Measurements from ENCODE around the gene EBP. TPM values are rescaled to one million over a fixed set of nuclear protein-coding genes. Genes with fewer than 3 reads are reported as not detected.

The EBP gene
- total and polyA plus RNA-seq, 9 of the 15 experiments (the other 6 are each of a cell fraction or from before 2014, with no cell fraction given): 228 to 987 (median 274) TPM

DNA sequence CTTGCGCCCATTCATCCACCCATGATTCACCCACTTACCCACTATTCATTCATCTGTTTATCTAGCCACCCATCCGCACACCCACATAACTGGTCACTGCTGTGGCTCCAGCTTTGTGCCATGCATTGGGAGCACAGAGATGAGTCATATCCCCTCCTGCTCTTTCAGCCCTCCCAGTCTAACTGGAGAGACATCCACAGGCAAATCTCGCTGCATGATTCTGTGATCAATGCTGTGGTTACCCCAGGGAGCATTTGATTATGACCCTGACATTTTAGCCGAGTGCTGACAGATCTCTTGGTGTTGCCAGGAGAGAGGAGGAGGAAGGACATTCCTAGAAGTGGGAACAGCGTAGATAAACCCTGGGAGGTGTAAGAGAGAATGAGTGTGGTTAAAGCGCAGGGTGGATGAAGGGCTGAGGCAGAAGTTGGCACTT is 23.2 kb upstream of the EBP start:
- Histone ChIP-seq H3K79me2 (ENCODE audit: control insufficient read depth, insufficient read depth, low read length) (no peaks in the 10 kb centered on the region), H3K36me3 (ENCODE audit: control insufficient read depth, insufficient read depth, low read length) (no peaks in the 10 kb centered on the region), H3K4me1 (replicated peaks in 1 of 2; ENCODE audit: control insufficient read depth in 2 of 2, insufficient read depth in 2 of 2, low read length in 2 of 2) (peaks cover 6 to 8% of the 10 kb centered on the region in 2 experiments; a peak in 4 of 5 replicates), H4K20me1 (replicated peaks; ENCODE audit: control insufficient read depth, insufficient read depth, low read length) (no peaks in the 10 kb centered on the region), H3K27me3 (ENCODE audit: control insufficient read depth in 2 of 2, insufficient read depth in 2 of 2, low read length in 2 of 2) (no peaks in the 10 kb centered on the region), H3K9me1 (ENCODE audit: control insufficient read depth, insufficient read depth, low read length) (no peaks in the 10 kb centered on the region), H3K9me3 (replicated peaks; ENCODE audit: control insufficient read depth, insufficient read depth, low read depth, low read length) (no peaks in the 10 kb centered on the region), H3K4me2 (ENCODE audit: insufficient read depth, low read length) (no peak overlapping the region), H3K27ac (ENCODE audit: extremely low read depth, low read depth, low read length) (no peak overlapping the region), H3K4me3 (no peak overlapping the region), H3K9ac (ENCODE audit: insufficient read depth in 1 of 2, low read depth in 2 of 2, low read length in 2 of 2) (peak overlapping the region in 1 of 2 experiments; percentile 26; a peak in 1 of 4 replicates), H2AFZ (ENCODE audit: low read depth, low read length) (no peak overlapping the region)
- POLR2A ChIA-PET: interaction anchor here (1.0 kb wide), 1 partner anchor 11 kb away, joined by 4 read pairs; no protein-coding TSS in a partner anchor
- no TSS peak for BruUV-seq (replicated peaks)
- DNase-seq (ENCODE audit: extremely low read depth in 1 of 4, low spot score in 3 of 4) (peak in 1 of 4 experiments; percentile 38), FAIRE-seq (no peak), ATAC-seq (no peak)
- intact Hi-C loops (cut with micrococcal nuclease): loop anchor here (10.0 kb wide), 1 partner anchor 664 kb away; the partner anchor contains the start of gene ZNF81
- CTCF ChIA-PET (ENCODE audit: low intra/inter-chr PET ratio): no interaction called here
- TF ChIP-seq CBFA2T3 (IDR thresholded peaks at IDR 0.05): peak; percentile 59; the same call in 1 of the 2 replicates
- TF ChIP-seq JUND (IDR thresholded peaks at IDR 0.05; ENCODE audit: borderline replicate concordance, low read depth, low read length): peak; percentile 68
- TF ChIP-seq JUND (tag; IDR thresholded peaks at IDR 0.05; ENCODE audit: borderline replicate concordance, low read depth, low read length): no peak
- no peak for TF ChIP-seq MYNN (IDR thresholded peaks at IDR 0.05)
- TF ChIP-seq MYNN (CRISPR knock-in tag; IDR thresholded peaks at IDR 0.05): no peak
- TF ChIP-seq, protein P1, sequence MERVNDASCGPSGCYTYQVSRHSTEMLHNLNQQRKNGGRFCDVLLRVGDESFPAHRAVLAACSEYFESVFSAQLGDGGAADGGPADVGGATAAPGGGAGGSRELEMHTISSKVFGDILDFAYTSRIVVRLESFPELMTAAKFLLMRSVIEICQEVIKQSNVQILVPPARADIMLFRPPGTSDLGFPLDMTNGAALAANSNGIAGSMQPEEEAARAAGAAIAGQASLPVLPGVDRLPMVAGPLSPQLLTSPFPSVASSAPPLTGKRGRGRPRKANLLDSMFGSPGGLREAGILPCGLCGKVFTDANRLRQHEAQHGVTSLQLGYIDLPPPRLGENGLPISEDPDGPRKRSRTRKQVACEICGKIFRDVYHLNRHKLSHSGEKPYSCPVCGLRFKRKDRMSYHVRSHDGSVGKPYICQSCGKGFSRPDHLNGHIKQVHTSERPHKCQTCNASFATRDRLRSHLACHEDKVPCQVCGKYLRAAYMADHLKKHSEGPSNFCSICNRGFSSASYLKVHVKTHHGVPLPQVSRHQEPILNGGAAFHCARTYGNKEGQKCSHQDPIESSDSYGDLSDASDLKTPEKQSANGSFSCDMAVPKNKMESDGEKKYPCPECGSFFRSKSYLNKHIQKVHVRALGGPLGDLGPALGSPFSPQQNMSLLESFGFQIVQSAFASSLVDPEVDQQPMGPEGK (CRISPR knock-in tag; IDR thresholded peaks at IDR 0.05; ENCODE audit: borderline replicate concordance): no peak
- TF ChIP-seq NFE2 (IDR thresholded peaks at IDR 0.05; ENCODE audit: low read depth): no peak
- TF ChIP-seq ZNF282 (CRISPR knock-in tag; IDR thresholded peaks at IDR 0.05): no peak
- TF ChIP-seq HDAC1 (IDR thresholded peaks at IDR 0.05): 0 out of 4 replicates have a peak, but pooled peaks of 1 of the 2 experiments have one; percentile 22
- 0 out of 2 replicates have a peak, but pooled peaks have one; percentile 13 for TF ChIP-seq JUN (IDR thresholded peaks at IDR 0.05; ENCODE audit: borderline replicate concordance, low read depth, low read length)
- TF ChIP-seq JUN (CRISPR knock-in tag; IDR thresholded peaks at IDR 0.05; ENCODE audit: borderline replicate concordance): no peak
- peak; percentile 72 for TF ChIP-seq ATF3 (IDR thresholded peaks at IDR 0.05)
- TF ChIP-seq ATF3 (CRISPR knock-in tag; conservative IDR thresholded peaks at IDR 0.05): no peak
- TF ChIP-seq SMARCE1 (IDR thresholded peaks at IDR 0.05): peak; percentile 49; the same call in 1 of the 2 replicates
- TF ChIP-seq ARID1B (IDR thresholded peaks at IDR 0.05): peak; percentile 47
- no peak for TF ChIP-seq BRD4 (IDR thresholded peaks at IDR 0.05)
- TF ChIP-seq SMARCA4 (IDR thresholded peaks at IDR 0.05): peak; percentile 50; the same call in 1 of the 2 replicates
- TF ChIP-seq FOSL1 (tag; conservative IDR thresholded peaks at IDR 0.05): peak; percentile 59
- TF ChIP-seq POLR3A (IDR thresholded peaks at IDR 0.05; ENCODE audit: borderline replicate concordance, extremely low read depth, insufficient read depth, insufficient read length): no peak
- TF ChIP-seq EGR1 (conservative IDR thresholded peaks at IDR 0.05): peak; percentile 62
- peak; percentile 34; the same call in 1 of the 2 replicates for TF ChIP-seq DPF2 (IDR thresholded peaks at IDR 0.05)
- in situ Hi-C loops (cut with MboI): loop anchor here (25.0 kb wide), 1 partner anchor 636 kb away; no protein-coding TSS in a partner anchor
- WGBS (ENCODE audit: insufficient coverage, low coverage, missing lambda C conversion rate): 9% methylated on average over 6 of the region's 6 CpGs
